Activated CD4-positive, alpha-beta T cell treated with anti-CD3 and anti-CD28 coated beads, Interleukin-2, Interleukin-6, amounts not matched to agents 100 ng/mL and 50 ng/mL, durations not matched to agents 16 hours and 8 hours (primary cell): ENCODE results near the gene HCK.

ENCODE experiments used
- DNase-seq: peaks from one replicate; pipeline ENCODE4 v3.0.0-alpha.2; 2020

Gene HCK

DNA sequence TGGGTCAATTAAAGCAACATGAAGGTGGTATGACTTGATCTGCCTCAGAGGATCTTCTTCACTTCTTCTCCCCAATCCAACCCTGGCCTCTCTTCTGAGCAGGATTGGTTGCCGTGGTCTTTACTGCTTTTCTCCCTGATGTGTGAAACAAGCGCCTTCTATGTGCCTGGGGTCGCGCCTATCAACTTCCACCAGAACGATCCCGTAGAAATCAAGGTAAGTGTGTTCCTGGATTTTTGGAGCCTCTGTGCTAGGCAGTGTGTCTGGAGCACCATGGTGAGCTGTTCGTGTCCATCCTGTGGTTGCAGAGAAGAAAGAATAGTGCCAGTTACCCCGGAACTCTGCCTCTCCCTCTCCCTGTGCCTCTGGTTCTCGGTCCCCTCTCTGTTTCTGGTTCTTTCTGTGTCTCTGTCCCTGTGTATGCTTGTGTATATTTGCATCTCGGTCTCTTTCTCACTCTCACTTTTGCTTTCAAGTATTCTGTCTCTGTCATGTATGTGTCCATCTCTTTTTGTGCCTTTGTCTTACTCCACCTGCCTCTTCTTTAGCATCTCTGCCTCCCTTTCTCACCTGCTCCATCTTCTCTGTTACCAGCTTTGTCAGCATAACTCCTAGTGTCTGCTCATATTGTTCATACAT, 81.0 kb downstream of the HCK start:
- DNase-seq, result no peak

DNA sequence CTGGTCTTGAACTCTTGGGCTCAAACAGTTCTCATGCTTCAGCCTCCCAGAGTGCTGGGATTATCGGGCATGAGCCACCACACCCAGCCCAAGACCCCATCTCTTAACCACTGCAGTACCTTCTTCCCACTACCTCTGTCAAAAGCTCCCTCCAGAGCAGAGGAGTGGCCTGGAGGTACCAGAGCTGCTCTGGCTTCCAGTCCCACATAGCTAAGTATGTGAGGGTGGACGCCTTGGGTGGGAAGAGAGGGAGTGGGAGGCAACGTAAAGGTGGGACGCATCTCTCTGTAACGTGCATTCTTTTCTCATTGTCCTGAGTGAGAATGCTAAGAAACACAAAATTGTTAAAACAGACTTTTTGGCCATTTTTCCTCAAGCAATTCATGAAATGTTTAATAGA, 82.0 kb downstream of the HCK start:
- DNase-seq, result no peak

DNA sequence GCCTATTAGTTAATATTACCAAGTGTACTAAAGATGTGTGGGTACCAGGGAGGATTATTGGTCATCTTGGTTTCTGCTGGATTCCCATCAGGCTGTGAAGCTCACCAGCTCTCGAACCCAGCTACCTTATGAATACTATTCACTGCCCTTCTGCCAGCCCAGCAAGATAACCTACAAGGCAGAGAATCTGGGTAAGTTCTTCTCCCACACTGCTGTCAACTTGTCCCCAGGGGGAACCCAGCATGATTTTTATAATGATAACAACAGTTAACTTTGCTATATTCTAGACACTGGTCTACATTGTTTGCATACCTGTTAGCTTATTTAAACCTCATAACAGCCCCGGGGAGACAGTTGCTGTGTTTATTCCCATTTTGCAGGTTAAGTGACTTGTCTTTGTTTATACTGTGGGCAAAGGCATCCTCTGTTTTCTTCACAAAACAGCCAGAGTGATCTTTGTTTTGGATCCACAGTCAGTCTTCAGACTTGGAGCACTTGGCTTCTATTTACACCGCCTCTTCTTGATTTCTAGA, 84.0 kb downstream of the HCK start:
- no peak for DNase-seq

DNA sequence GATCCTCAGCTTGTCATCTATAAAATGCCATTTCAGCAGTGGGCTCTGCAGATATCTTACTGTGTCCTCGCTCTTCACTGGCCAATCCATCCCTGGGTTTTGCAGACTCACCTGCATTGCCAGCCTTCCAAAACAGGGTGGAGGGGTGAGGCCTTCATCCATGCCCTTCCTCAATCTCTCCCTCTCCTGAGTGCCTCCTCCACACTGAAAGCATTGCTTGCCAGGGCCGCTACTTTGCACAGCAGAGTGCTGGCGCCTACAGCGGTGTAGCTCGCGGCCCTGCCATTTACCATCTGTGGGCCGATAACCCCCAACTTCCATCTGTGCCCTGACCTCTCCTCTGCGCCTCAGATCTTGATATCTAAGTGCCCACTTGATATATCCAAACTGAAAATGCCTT, 86.9 kb downstream of the HCK start:
- DNase-seq, result no peak

DNA sequence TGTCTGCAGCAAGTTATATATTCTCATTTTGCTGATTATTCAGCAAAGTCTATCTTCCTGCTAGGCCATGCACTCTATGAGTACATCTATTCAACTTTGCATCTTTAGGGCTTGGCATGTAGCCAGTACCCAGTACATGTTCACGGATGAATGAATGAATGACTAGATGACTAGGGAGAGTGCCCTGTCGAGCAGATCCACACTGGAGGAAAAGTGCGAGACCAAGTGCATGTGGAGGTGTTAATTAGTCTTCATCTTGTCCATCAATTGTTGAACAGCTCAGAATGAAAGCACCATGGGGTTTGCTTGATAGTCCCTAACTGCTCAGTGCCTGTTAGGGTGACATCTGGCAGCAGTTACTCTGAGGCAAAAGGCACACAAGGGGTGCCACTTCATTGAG, 87.9 kb downstream of the HCK start:
- no peak for DNase-seq

DNA sequence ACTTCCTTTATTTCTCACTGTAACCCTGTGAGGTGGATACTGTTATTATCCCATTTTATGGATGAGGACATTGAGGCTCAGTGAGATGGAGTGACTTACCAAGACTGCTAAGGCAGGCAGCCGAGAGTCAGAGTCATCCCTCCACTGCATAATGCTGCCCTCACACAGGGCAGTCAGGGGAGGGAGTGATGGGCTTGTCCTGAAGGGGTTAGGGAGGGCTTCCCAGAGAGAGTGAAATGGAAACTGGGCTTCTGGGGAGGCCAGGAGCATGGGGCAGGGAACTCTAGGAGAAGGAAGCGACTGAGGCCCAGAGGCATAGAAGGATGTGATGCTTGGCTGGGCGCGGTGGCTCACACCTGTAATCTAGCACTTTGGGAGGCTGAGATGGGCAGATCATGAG, 88.6 kb downstream of the HCK start:
- no peak for DNase-seq

DNA sequence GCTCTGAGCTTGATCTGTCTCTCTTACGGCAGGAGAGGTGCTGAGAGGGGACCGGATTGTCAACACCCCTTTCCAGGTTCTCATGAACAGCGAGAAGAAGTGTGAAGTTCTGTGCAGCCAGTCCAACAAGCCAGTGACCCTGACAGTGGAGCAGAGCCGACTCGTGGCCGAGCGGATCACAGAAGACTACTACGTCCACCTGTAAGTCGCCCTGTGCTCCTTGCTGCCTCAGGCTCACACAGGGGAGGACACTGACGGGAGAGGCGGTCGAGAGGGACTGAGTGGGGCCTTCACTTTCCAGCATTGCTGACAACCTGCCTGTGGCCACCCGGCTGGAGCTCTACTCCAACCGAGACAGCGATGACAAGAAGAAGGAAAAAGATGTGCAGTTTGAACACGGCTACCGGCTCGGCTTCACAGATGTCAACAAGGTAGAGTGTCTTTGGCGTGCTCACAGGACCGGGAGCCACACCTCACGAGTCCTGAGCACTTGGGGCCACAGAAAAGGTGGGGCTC, 89.5 kb downstream of the HCK start:
- DNase-seq, result no peak

DNA sequence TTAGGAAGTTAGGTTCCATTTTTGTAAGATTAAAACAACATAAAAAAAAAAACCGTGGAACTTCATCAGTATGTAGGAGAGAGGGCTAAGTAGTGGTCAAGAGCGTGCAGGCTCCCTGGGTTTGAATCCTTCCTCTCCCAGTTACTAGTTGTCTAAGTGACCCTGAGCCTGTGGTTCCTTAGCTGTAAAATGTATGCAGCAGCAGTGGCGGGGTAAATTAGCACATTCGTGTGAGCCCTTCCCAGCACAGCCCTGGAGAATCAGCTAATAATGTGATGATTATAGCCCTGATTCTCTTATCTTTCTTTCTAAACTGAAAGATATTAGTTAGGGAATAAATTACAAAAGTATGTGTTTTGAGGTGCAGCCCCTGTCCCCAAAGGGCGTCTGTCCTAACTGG, 90.0 kb downstream of the HCK start:
- DNase-seq, result no peak

DNA sequence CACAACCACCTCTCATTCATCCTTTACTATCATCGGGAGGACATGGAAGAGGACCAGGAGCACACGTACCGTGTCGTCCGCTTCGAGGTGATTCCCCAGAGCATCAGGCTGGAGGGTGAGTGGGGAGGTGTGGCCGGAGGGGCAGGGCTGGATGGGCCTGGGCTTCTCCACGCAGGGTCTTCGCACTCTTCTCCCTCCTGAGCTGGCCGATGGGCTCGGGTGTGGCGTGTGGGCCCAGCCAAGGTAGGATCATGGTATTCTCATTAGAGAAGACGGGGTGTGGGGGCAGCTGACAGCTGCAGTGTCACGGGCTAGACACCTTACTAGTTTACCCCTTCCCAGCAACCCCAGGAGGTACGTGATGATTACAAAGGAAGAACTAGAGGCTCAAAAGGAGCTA, 90.9 kb downstream of the HCK start:
- DNase-seq, result no peak

DNA sequence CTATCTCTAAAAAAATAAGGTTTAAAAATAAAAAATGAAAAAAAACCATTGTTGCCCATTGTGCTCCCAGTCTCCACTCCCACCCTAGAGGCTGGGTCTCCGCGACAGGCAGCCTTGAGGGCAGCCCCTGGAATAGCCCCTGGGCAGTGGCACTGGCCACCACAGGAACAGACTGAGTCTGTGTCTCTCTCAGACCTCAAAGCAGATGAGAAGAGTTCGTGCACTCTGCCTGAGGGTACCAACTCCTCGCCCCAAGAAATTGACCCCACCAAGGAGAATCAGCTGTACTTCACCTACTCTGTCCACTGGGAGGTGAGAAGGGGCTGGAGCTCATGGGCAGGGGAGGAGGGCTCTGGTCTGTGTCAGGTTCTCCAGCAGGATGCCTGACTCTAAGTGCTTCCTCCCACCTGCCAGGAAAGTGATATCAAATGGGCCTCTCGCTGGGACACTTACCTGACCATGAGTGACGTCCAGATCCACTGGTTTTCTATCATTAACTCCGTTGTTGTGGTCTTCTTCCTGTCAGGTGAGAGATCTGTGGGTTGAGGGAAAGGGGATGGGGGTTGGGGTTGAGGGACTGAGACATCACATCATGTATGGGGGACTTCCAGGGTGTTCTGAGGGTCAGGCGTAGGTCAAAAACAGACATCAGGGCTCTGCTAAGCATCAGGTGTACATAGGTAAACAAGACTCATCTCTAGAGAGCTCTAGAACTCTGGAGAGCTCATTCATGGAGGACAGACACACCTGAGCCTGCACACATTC, 93.0 kb downstream of the HCK start:
- DNase-seq, result no peak

DNA sequence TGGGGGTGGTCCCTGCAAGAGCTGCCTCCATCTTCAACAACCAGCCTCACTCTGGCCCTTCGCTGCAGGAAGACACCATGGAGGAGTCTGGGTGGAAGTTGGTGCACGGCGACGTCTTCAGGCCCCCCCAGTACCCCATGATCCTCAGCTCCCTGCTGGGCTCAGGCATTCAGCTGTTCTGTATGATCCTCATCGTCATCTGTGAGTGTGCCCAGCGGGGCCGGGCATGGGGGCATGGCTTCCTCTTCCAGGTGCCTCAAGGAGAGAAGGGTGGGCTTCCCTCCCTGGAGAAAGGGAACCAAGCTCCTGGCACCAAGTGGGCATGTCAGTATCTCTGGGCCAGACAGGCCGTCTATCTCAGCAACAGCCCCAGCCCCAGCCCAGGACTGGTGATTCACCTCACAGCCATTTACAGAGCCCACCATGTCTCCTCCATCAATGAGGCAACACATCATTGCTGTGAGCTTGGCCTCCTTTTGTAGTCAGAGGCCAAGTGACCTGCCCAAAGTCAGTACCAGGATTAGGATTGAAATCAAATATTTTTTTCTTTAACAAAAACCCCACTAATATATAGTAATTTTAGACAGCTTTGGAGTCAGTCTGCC, 97.6 kb downstream of the HCK start:
- DNase-seq, result no peak

DNA sequence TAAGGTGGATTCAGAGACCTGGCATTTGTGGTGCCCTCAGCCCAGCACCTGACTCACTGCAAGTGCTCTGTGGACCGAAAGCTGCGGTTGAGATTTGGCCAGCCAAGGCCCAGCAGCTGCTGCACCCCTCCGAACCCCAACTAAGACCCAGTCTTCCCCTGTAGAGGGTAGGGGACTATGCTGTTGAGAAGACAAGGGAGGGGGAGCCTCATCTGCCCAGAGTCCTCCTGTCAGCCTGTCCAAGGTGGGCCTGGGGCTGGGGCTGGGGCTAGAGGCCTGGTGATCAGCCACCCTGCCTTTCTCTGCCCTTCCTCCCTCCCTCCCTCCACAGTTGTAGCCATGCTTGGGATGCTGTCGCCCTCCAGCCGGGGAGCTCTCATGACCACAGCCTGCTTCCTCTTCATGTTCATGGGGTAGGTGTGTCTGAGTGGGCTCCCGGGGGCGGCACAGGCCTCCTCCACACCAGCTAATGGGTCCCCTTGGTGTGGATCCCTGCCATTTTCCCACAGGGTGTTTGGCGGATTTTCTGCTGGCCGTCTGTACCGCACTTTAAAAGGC, 98.3 kb downstream of the HCK start:
- DNase-seq, result no peak
